M059J (cell line): ENCODE measurements around the gene USP10. TPM values are rescaled to one million over a fixed set of nuclear protein-coding genes. Genes with fewer than 3 reads are reported as not detected.
A peak's percentile ranks its signal among the peaks of the same experiment; 100 is the strongest.
"Not testable (repeated sequence)": the region's sequence is repeated elsewhere in the genome, so short reads cannot be mapped to it uniquely, and the experiment has no call there.

Experiments
- DNase-seq: peaks from one replicate; pipeline ENCODE4 v3.0.0-alpha.2; 2012; ENCODE audit warnings: low read depth
- total RNA-seq: library from RNA; depleted of rRNA; stranded (reverse); fragments of >200 nt; shearing (Covaris generic); gene quantifications from 2 replicates; pipeline ENCODE4 v1.2.3, GENCODE V29; 2014

The USP10 gene
- total RNA-seq, 1 experiment from 2014 or later = 80.6 TPM

DNA sequence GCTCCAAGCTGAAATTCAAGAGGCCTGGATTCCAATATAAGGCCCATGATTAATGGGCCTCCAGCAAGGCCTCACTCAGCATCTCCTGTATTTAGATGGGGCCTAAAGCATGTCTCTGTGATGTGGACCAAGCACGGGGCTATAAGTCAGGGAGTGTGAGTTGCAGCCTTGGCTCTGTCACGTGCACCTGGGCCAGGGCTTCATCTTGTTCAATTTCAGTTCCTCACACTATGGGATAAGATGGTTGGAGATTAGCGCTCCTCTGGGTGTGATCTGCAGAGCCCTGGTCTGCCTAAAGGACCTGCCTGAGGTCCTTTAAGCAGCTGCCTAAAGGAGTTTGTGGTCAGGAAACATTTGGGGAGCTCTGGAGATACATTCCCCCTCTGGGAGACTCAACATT is 26.2 kb upstream of the USP10 start:
- no peak for DNase-seq

DNA sequence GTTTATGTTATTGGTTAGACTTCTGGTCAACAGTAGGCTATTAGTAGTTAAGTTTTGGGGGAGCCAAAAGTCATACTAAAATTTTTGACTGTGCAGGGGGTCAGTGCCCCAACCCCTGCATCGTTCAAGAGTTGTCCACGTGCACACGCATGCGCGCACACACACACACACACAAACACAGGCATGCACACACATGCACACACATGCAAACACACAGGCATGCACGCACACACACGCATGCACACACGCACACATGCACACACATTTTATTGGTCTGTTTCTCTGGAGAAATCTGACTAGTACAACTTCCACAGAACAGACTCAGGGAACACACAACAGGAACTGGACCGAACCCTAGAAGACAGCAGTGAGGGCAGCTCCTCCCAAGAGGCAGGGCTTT is 24.4 kb upstream of the USP10 start:
- no peak for DNase-seq

GRCh38 chr16:84675884-84676283 is 23.9 kb upstream of the USP10 start:
- DNase-seq = no peak

- no peak for DNase-seq
Observed at GRCh38 chr16:84677017-84677803, 22.6 kb upstream of the USP10 start.

- DNase-seq = no peak
Observed at GRCh38 chr16:84677849-84678248, 22.0 kb upstream of the USP10 start.

- DNase-seq = no peak
Observed at GRCh38 chr16:84678541-84678940, 21.3 kb upstream of the USP10 start.

- no peak for DNase-seq
Observed at GRCh38 chr16:84680165-84680842, 19.5 kb upstream of the USP10 start.

GRCh38 chr16:84680843-84681629 is 18.8 kb upstream of the USP10 start:
- no peak for DNase-seq

DNA sequence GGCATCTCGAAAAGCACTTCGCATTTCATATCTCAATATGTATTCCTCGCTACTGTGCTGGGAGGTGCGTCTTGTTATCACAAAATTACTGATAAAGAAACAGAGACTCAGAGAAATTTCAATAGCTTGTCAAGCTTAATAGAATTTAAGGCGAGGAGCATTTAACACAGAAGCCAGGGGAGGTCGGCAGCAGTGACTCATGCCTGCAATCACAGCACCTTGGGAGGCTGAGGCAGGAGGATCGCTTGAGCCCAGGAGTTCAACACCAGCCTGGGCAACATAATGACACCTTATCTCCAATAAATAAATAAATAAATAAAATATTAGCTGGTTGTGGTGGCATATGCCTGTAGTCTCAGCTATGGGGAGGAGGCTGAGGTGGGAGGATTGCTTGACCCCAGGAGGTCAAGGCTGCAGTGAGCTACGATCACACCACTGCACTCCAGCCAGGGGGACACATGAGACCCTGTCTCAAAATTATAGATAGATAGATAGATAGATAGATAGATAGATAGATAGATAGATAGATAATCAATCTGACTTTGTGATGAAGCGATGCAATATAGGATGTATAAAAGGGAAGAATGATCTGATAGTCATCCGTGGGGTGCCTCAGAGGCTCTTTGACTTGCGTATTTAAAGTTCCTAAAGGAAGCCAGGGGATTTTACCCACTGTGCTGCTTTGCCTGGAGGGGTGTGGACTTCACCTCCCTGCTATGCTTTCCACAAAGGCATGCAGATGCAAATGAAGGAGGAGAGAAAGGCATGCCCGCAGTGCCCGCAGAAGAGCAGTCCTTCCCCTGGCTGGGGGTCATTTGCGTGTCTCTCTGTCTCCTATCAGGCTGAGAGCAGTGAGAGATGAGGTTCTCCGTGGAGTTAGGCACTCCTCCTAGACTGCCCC is 15.9 kb upstream of the USP10 start:
- no peak for DNase-seq

GRCh38 chr16:84684592-84684965 is 15.2 kb upstream of the USP10 start:
- DNase-seq = no peak

- no peak for DNase-seq
Observed at GRCh38 chr16:84685210-84685609, 14.6 kb upstream of the USP10 start.

DNA sequence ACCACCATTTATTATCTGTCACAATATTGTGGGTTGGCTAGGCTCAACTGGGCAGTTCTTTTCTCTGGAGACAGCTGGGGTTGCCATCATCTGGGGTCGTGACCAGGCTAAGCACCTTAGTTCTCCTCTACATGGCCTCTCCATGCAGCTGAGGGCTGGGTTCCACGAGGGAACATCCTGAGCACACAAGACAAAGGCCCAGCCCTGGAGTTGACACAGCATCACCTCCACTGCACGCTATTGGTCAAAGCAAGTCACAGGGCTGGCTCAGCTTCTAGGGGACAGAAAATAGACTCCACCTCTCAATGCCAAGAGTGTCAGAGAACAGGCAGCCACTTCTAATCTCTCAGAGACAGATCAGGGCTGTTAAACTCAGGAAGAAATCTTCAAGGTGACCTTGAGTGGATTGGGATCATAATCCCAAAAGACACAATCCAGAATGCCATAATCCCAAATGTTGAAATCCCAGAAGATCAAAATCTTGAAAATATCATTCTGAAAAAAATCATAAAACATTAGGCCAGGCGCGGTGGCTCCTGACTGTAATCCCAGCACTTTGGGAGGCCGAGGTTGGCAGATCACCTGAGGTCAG is 13.0 kb upstream of the USP10 start:
- DNase-seq = no peak

GRCh38 chr16:84687715-84688114 is 12.1 kb upstream of the USP10 start:
- DNase-seq = peak; percentile 90

DNA sequence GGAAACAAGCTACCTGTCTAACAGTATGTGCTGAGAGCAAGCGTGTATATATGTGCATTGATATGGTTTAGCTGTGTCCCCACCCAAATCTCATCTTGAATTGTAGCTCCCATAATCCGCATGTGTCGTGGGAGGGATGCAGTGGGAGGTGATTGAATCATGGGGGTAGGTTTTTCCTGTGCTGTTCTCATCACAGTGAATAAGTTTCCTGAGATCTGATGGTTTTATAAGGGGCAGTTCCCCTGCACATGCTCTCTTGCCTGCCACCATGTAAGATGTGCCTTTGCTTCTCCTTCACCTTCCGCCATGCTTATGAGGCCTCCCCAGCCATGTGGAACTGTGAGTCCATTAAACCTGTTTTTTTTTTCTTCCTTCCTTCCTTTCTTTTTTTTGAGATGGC is 11.6 kb upstream of the USP10 start:
- not testable (repeated sequence) for DNase-seq

- peak; percentile 91 for DNase-seq
Observed at GRCh38 chr16:84689111-84689510, 10.7 kb upstream of the USP10 start.

DNA sequence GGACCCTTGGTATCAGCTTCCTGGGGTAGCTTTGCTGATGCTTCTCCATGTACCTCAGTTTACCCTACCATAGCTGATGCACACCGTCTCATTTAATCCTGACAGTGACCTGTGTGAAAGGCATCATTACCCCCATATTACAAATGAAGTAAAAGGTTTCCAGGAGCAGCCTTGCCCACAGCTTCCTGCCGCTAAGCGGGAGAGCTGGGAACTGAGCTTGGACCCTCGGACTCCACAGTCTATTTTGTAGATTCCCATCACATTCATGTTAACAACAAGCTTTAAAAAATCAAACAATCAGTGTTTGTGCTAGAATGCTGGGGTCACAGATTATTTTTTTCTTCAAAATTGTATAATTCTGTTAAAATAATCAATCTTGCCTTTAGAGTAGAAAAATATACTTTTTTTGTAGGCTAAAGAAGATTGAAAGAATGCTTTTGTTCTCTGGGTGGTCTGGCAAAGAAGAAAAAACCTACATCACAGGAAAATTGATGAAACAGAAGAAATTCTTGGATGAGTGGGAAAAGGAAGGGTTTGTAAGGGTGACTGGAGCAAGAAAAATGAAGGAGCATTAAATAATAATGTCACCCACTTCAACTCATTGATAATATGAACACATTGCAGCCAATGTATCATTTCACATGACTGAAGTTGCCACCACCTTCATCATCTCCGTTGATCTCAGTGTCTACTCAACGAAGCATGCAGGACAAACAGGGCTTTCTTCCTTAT is 9.5 kb upstream of the USP10 start:
- no peak for DNase-seq

DNA sequence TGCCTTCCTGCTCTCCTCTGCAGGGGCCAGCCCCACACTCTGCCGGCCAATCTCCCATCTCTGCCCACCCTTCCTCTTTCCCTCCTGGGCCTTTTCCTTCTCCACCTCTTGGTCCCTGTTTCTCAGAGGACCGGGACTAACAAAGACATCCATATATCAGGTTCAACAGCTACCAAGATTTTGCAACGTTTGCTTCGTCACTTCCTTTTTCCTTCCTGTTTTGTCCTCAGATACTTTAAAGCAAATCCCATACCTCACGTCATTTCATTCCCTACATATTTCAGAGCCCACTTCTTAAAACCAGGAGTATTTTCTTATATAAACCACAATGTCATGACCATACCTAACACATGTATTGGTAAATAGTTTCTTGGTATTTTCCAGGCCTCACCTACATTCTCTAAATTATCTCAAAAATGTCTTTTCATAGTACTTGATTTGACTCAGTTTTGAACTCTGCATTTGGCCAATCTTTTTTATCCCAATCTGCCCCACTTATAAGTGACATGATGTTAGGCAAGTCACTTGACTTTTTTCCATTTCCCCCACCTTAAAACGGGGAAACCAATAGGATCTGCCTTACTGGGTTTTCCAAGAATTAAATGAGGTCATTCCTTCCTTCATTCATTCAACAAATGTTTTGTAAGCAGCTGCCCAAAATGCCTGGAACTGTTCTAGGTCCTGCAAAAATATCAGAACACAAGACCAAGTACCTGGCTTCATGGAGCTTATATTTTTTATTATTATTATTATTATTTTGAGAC is 7.2 kb upstream of the USP10 start:
- DNase-seq = no peak

DNA sequence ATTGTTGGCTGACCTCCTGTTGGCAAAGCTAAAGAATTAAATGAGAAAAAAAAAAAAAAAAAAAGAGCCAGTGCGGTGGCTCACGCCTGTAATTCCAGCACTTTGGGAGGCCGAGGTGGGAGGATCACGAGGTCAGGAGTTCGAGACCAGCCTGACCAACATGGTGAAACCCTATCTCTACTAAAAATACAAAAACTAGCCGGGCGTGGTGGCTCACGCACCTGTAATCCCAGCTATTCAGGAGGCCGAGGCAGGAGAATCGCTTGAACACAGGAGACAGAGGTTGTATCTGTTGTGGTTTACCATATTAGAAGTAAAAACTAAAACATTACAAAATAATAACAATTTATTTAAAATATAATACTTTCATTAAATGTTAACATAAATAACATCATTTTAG is 5.9 kb upstream of the USP10 start:
- DNase-seq = not testable (repeated sequence)

GRCh38 chr16:84694980-84695379 is 4.8 kb upstream of the USP10 start:
- no peak for DNase-seq
